Activated CD8-positive, alpha-beta memory T cell treated with anti-CD3 and anti-CD28 coated beads for 4 hours (primary cell): ENCODE measurements around the gene FSTL3.
"Not testable (repeated sequence)": the region's sequence is repeated elsewhere in the genome, so short reads cannot be mapped to it uniquely, and the experiment has no call there.

ENCODE experiments used
- DNase-seq, 2 donors: peaks; one replicate each; pipeline ENCODE4 v3.0.0-alpha.2; 2020; ENCODE audit warnings: low read depth in 2 of 2

The FSTL3 gene

DNA sequence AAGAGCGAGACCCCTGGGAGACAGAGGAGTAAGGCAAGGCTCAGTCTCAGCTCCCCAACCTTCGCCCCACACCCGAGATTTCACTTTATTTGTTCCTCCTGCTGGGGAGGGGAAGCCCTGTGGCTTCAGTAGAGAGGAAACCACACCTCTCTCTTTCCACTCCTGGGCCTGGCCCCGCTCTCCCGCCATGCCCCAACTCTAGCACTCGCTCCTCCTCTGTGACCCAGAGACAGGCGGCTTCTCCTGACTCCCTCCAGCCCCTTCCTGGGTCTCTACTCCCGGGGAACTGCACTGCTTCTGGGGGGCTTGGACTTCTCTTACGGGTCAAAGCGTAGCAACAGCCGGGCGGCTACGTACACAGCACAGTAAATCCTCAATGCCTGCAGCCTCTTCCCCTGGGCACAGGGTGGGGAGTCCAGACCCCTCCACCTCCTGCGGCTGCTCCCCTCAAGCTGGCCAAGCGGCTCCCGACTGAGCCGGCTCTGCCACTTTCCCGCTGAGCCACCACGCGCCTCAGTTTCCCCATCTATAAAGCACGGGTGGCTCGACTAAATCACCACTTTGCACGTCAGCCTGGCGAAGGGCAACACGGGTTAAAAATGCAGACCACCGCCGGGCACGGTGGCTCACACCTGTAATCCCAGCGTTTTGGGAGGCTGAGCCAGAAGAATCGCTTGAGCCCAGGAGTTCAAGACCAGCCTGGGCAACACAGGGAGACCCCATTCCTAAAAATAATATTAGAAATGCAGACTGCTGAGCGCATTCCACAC is 14.6 kb upstream of the FSTL3 start:
- peak; percentile 45 to 48 for DNase-seq

DNA sequence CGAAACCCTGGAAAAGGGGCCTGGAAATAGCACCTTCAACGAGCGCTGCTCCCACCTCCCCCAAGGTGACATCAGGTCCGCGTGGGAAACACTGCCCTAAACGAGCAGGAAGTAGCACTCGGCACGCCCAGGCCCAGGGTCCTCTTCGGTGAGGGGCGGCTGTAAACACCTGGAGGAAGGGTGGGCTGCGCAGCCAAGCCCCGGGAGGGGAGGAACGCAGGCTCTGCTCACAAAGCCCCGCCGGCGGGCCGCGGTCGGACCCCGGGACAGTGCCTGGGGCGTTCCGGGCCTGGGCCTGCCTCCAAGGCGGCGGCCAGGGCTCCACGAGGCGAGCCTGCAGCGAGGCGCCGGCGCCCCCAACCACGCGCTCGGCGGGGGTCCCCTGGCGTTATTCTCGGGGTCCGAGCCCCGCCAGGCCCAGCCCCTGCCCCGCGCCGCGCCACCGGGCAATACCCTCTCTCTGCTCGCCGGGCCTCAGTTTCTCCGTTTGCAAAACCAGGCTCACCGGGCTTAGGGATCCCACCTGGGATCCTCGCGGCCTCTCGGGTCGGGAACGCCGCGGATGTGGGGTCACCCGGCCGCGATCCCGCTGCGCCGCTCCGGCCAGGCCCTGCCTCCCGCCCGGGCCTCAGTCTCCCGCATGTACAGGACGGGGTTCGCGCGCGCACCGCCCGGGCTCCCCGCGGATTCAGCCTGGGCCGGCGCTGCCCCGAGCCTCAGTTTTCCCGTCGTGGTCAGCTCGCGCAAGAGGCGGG is 13.8 kb upstream of the FSTL3 start:
- DNase-seq, result peak; percentile 64 to 65

DNA sequence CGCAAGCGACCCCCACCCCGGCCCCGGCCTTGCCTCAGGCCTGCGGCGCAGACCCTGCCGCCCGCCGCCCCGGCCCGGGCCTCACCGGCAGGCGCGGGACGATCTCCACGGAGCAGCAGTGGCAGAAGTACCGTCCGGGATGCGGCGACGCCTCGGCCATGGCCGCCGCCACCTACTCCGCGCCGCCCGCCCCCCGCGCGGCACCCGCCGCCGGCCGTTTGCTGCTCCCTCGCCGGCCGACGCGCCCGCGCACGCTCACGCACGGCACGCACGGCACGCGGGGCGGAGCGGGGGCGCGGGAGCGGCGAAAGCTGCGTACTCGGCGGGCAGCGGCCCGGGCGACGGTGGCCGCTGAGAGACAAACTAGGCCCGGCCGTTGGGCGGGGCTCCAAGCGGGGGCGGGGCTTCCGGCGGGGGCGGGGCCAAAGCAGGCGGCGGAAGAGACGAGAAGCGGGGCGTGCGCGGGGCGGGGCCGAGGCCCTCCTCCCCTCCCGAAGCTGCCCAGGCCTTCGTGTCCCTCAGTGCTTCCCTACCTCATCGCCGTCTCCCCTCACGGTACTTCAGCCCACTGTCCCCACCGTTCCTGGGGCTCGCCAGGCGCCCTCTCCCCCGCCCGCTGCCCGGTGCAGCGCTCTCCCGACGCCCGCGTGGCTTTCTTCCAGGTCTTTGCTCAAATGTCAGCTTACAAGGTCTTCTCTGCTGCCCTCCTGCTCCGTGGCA is 13.1 kb upstream of the FSTL3 start, which contains the start of gene RNF126:
RNF126 (minus strand) TSS at position 253 of the 720 bp plus-strand sequence; CDS start at position 160, 93 bp downstream.
- peak; percentile 87 to 92 for DNase-seq

DNA sequence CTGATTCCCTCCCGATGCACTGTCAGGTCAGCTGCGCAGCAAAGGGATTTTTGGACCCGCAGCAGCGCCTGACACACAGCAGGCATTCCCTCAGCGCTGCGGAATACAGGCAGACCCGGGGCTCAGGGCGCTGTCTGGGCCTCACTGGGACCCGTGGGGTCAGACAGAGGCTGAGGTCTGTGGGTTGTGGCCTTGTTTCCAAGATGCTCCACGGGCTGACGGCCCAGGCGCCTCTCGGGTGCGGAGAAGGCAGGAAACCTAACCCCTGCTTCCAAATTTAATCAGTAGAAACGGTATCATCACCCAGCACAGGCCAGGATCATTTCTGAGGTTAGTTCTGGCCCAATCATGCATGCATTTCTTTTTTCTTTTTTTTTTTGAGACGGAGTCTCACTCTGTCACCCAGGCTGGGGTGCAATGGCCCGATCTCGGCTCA is 12.5 kb upstream of the FSTL3 start:
- DNase-seq, result no peak

DNA sequence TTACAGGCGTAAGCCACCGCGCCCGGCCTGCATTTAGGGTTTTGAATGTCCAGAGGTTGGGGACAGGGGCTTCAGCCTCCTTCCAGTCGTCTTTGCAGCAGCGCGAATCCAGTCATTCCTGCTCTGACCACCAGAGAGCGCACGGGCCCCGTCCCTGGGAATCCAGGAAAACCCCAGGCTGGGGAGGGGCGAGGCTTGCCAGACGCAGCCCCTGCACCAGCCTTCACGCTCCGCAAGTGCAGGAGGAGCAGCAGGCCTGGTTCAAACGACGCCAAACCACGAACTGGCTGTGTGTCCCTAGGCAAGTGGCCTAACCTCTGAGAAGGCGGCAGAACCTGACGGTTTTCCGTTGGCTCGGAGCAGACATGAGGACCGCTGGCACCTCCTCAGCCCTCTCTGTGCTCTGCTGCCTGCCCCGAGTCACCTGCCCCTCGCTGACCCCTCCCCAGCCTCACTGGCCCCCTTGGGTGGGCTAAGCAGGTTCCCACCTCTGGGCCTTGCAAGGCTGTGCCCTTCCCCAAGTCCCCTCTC is 11.2 kb upstream of the FSTL3 start:
- peak; percentile 54 to 65 for DNase-seq

DNA sequence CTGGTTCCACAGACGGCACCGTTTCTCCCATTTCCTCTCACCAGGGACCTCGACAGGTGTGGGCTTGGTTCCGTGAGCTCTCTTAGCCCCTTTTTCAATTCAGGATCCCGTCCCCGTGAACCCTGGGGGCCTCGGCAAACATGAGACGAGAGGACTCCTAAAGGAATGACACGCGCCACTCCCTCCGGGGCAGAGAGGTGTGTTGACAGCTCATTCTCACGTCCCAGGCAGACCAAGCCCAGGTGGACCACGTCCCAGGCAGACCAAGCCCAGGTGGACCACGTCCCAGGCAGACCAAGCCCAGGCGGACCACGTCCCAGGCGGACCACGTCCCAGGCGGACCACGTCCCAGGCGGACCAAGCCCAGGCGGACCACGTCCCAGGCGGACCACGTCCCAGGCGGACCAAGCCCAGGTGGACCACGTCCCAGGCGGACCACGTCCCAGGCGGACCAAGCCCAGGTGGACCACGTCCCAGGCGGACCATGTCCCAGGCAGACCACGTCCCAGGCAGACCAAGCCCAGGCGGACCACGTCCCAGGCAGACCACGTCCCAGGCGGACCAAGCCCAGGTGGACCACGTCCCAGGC is 9.1 kb upstream of the FSTL3 start:
- DNase-seq, result not testable (repeated sequence)

DNA sequence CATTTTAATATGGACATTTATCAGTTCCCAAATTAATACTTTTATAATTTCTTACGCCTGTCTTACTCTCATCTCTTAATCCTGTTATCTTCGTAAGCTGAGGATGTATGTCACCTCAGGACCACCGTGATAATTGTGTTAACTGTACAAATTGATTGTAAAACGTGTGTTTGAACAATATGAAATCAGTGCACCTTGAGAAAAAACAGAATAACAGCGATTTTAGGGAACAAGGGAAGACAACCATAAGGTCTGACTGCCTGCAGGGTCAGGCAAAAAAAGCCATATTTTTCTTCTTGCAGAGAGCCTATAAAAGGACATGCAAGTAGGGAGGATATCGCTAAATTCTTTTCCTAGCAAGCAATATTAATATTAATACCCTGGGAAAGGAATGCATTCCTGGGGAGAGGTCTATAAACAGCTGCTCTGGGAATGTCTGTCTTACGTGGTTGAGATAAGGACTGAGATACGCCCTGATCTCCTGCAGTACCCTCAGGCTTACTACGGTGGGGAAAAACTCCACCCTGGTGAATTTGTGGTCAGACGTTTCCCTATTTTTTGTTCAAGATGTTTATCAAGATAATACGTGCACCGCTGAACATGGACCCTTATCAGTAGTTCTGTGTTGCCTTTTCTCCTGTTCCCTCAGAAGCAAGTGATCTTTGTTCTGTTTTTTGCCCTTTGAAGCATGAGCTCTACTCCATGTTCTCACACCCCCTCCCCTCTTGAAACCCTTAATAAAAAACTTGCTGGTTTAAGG is 7.3 kb upstream of the FSTL3 start:
- not testable (repeated sequence) for DNase-seq

DNA sequence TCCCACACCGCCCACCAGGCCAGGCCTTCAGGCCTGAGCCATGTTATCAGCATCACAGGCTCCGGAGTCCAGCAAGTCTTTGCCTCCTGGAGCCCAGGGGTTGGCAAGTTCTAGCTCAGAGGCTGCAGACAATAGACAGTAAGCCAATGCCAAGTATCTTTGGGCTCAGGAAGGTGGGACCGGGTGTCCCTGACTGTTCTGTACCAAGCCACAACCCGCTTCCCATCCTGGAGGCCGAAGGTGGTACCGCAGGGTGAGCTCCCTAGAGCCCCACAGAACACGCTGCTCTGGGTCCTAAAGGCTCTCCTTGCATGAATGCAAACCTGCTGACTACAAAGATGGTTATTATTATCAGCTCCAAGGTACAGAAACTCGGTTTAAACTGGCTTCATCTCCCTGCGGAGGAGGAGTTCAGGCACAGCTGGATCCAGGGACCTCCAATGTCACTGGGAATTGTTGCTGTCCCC is 5.5 kb upstream of the FSTL3 start:
- no peak for DNase-seq

DNA sequence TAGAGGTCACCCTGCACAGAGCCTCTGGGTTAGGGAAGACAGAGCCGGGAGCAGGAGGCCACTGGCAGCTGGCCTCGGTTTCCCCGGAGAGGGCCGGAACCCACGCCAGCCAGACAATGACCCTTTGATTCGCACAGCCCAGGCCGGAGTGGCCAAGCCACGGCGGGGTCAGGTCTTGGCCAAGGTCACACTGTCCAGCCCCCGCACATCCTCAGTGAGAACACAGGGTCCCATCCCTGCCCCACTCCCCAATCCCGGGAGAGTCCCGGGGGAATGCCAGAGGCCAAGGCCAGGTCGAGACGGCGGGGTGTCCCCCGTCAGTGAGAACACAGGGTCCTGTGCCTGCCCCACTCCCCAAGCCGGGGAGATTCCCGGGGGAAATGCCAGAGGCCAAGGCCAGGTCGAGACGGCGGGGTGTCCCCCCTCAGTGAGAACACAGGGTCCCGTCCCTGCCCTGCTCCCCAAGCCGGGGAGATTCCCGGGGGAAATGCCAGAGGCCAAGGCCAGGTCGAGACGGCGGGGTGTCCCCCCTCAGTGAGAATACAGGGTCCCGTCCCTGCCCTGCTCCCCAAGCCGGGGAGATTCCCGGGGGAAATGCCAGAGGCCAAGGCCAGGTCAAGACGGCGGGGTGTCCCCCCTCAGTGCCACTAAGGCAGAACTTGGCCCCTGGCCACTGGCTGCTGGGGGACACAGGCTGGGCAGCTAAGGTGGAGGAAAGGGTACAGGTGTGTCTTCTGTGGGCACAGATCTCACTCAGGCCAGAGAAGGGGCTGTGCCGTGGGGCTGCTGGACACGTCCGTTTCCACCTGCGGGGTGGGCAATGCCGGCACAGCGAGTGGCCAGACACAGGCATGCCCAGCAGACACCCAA is 1.7 kb upstream of the FSTL3 start:
- DNase-seq, result no peak

DNA sequence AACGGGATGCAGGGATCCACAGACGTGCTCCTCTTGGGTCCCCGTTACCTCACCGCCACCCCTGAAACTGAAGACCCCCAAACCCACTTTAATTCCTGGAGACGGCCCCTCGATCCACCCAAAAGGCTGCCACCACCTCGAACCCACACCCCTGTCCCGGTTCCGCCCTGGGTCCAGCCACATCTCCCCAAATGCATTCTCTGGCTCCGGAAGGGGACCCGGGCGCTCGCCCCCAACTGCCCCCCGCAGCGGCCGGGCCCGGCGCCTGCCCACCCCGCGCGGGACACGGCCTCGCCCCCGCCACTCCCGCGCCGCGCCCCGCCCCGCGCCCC is 219 bp upstream of the FSTL3 start:
- no peak for DNase-seq

DNA sequence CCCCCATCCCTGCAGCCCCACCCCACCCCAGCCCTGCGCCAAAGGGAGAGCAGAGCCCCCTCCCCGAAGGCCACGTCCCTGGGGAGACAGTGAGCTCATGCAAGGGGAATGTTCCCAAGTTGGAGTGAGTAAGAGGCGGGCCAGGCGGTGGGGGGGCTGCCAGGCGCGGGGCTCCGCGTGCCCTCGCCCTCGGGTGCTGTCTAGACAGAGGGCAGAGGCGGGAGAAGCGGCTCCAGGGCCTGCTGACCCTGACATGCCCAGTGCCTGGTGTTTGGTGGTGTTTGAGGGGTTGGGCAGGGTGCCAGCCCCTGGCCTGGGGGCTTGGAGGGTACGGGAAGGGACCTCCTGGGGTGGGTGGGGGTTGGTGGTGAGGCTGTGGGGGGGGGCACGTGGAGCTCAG is 1.0 kb downstream of the FSTL3 start:
- DNase-seq, result no peak

DNA sequence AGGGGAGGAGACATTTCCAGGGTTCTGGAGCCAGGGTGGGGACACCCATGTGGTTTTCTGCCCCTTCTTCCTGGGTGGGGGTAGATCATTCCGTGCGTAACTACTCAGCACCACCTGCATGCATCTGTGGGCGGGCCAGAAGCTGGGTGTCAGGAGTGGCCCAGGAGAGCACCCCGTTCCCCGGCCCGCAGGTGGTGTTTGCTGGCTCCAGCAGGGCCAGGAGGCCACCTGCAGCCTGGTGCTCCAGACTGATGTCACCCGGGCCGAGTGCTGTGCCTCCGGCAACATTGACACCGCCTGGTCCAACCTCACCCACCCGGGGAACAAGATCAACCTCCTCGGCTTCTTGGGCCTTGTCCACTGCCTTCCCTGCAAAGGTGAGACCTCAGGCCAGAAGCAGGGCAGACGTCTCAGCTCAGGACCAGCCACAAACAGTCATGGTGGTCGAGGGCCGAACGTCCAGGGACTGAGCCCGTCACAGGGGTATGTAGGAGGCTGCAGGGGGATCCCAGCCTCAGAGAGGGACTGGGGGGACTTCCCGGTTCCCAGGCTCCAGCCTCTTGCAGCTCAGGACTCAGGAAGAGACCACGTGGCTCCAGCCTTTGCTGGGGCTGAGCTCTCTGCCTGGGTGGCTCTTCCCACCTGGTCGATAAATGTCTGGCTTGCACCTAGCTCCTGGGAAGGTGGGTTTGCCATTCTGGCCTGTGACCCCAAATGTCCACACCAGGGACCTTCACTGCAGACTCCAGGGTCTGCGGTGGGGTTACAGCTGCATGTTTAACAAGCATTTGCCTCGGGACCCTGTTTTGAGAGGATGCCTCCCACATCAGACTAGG is 1.6 kb downstream of the FSTL3 start:
- no peak for DNase-seq

DNA sequence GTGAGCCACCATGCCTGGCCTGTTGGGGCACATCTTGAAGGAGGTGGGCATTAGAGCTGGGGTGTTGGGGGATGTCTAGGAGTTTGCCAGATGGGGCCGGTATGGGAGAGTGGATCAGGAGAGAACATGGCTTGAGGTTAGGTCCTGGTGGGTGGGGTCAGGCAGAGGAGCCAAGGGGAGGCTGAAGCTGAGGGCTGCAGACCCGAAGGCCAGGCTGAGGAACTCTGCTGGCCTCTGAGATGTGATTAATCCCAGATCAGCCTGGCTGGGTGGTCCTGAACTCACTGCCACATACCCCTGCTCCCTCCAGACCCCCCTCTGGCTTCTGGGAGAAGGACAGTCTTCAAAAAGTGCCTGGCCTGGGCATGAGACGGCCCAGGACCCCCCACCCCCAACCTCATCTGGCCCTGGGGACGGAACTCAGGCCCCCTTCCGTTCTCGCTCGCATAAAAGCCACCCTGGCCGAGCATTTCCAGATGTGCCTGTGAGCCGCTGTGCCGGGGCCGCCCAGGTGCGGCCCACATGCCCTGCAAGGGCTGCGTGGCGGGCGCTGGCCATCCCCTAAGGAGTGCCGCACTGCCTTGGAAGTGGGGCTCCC is 2.7 kb downstream of the FSTL3 start:
- DNase-seq, result no peak

DNA sequence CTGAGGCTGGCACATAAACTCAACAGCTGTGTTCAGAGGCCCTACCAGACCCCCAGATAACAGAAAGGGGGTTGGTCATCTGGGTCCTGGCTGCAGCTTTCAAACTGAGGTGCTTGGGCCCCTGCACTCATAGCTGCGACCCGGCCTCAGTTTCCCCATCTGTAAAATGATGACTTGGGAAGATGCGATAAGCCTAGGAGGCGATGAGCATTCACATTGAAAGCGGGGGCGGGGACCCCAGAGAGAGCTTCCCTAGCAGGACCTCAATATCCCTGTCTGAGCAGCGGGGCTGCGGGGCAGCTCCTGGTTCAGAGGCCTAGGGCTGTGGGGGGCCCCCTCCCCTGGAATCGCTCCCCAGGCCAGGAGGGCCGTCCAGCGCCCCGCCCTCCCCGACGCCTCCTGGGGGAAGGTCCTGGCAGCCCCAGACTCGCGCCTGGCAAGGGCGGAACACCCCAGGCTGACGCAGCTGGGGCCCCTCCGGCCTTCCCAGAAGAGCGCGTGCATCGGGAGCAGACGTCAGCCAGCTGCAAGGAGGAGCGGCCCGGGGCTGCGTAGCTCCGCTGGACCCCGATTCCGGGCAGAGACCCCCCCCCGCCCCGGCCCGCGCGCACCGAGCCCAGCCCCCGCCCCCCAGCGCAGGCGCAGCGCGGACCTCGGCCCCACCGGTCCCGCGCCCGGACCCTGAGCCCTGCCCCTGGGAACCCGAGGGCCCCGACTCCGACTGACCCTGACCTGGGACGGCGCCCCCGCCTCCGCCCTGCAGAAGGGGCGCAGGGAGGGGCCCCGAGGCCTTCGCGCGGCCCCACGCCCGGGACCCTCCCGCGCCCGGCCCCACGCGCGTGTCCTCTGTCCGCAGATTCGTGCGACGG is 3.5 kb downstream of the FSTL3 start:
- DNase-seq, result no peak

DNA sequence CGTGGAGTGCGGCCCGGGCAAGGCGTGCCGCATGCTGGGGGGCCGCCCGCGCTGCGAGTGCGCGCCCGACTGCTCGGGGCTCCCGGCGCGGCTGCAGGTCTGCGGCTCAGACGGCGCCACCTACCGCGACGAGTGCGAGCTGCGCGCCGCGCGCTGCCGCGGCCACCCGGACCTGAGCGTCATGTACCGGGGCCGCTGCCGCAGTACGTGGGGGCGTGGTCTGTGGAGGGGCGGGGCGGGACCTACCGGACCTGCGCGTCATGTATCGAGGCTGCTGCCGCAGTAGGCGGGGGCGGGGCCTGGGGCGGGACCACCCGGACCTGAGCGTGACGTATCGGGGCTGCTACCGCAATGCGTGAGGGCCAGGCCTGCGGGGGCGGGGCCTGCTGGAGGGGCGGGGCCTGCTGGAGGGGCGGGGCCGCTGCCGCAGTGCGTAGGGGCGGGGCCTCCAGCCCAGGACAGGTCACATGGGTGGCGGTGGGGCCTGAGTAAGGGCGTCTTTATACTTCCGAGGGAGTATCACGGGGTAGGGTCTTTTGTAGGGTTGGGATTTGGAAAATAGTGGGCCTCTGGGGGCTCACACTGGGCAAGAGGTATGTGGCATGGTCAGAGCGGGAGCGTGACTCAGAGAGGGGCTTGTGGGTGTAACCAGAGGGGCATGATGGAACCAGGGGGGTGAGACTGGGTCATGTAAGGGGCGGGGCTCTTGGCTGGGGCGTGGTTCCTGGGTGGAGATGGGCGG is 4.3 kb downstream of the FSTL3 start:
- DNase-seq, result peak; percentile 99

DNA sequence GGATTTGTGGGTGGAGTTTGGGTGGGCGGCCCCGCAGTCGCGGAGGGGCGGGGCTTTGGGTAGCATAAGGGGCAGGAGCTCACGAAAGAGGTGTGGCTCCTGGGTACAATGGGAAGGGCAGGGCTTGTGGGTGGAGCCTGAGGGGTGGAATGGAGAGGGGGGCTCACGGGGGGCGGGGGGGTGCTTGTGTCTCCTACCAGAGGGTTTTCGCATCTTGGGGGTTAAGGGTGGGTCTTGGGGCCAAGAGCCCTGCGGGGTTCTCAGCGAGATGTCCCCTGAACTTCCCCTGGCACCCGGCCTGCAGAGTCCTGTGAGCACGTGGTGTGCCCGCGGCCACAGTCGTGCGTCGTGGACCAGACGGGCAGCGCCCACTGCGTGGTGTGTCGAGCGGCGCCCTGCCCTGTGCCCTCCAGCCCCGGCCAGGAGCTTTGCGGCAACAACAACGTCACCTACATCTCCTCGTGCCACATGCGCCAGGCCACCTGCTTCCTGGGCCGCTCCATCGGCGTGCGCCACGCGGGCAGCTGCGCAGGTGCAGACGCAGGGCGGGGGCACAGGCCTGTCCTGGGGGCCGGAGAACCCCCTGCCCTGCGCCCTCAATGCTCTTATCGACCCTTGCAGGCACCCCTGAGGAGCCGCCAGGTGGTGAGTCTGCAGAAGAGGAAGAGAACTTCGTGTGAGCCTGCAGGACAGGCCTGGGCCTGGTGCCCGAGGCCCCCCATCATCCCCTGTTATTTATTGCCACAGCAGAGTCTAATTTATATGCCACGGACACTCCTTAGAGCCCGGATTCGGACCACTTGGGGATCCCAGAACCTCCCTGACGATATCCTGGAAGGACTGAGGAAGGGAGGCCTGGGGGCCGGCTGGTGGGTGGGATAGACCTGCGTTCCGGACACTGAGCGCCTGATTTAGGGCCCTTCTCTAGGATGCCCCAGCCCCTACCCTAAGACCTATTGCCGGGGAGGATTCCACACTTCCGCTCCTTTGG is 5.1 kb downstream of the FSTL3 start:
- DNase-seq, result no peak
